ENCODE measurements around the gene DOC2B.

GRCh38 chr17:230395-230770 lies 48.9 kb upstream of the DOC2B start:
- TF ChIP-seq POLR2A (IDR thresholded peaks at IDR 0.05; ENCODE audit: low read depth, low read length) (no peak), POLR2AphosphoS5 (IDR thresholded peaks at IDR 0.05; ENCODE audit: low read depth, low read length) (no peak), TAF1 (IDR thresholded peaks at IDR 0.05; ENCODE audit: borderline replicate concordance, low read depth, low read length) (no peak)
